GM21723 (cell line): Measurements from ENCODE around the gene MYRF.

ENCODE experiments used
- ATAC-seq: cut with Tn5 transposase; IDR thresholded peaks from one replicate; pipeline ENCODE4 v1.9.1; 2021; ENCODE audit warnings: mild to moderate bottlenecking, moderate library complexity; ENCODE audit not compliant: unreplicated experiment

The MYRF gene

DNA sequence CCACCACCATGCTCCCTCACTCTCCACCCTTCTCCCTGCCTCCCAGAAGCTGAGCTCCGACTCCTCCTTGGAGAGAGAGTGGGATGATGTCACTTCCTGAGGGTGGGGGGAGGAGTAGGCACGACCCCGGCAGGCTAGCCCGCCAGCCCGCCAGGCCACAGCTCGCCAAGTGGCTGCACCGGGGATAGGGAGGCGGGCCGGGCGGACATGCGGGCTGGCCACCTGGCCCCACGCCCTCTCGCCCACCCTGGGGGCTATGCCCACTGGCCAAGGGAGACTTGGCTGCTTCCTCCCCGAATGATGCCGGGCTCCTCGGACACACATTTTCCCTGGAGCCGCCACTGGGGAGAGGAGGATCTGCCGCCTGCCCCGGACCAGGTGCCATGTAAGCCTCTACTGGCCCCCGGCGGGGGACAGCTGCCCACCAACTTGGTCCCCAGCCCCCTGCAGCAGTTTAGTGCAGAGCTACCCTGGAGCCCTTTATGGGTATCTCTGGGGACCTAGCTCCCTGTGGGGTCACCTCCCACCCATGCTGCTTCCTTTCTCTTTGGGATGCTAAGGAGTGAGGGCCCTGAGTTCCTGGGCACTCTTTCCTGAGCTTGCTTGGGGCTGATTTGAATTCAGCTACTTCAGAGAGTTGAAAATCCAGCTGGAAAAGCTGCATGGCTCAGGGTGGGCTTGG lies 33.7 kb upstream of the MYRF start:
- no peak for ATAC-seq

- ATAC-seq = no peak
These were observed 32.5 kb upstream of the MYRF start for GRCh38 chr11:61719978-61720377.

DNA sequence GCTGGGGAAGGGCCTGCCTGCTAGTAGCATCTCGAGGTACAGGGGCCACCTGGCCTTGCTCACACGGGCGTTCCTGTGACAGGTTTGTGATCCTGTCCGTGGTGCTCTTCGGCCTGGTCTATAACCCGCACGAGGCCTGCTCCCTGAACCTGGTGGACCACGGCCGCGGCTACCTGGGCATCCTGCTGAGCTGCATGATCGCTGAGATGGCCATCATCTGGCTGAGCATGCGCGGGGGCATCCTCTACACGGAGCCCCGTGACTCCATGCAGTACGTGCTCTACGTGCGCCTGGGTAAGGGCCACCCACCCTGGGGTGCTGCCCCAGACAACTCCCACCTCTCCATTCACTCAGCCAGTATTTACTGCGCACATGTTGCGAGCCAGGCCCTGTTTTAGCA lies 31.8 kb upstream of the MYRF start:
- ATAC-seq = no peak

DNA sequence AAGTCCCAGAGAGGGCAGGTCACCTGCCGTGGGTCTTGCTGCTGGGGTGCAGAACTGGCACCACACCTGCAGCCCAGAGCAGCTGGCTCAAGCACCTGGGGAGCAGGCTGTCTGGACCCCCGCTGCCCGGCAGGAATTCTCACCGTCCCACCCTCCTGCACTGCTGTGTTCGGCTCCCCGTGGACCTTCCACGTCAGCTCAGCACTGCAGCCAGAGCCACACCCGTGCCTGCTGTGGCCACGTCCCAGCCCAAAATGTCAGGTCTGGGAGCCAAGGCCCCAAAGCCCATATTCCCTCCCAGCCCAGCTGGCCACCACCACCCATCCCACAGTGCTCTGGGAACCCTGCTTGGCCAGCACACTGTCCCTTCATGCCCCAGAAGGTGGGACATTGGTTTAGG lies 28.0 kb upstream of the MYRF start:
- no peak for ATAC-seq

- ATAC-seq = no peak
These were observed 26.6 kb upstream of the MYRF start for GRCh38 chr11:61725781-61726231.

GRCh38 chr11:61726775-61727174 lies 25.7 kb upstream of the MYRF start:
- no peak for ATAC-seq

- ATAC-seq = no peak
These were observed 25.0 kb upstream of the MYRF start for GRCh38 chr11:61727401-61727811.

GRCh38 chr11:61728066-61728939 lies 24.1 kb upstream of the MYRF start:
- no peak for ATAC-seq

- no peak for ATAC-seq
These were observed 23.6 kb upstream of the MYRF start for GRCh38 chr11:61728940-61729219.

DNA sequence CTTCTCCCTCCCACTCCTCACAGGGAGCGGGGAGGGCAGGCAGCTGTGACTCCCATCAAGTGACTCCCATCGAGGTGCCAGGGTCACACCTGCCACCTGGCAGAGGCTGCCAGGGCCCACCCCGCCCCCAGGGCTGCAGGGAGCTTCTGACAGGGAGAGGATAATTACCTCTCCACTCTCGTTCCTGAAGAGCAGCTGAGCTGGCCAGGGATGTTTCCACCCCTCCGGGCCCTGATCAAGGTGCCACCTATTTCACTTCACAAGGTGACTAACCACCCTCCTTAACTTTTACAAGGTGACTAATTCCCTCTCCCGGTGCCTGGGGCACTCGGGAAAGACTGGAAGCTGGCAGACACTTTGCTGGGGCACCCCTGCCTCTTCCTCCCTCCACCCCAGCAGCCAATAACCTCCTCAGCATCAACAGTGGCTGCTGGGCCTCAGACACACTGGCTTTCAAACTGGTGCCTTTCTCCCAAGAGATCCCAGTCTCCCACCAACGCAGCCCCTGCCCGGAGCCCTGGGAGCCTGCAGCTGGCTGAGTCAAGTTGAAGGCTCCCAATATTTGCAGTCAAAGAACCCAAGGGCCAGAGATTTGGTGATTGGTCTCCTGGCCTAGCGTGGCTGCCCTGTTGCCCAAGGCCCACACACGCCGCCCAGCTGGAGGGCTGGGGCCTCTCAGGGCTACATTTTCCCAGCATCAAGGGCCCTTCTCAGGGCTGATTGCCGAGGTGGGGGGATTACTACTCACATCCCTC lies 22.0 kb upstream of the MYRF start:
- ATAC-seq = no peak

DNA sequence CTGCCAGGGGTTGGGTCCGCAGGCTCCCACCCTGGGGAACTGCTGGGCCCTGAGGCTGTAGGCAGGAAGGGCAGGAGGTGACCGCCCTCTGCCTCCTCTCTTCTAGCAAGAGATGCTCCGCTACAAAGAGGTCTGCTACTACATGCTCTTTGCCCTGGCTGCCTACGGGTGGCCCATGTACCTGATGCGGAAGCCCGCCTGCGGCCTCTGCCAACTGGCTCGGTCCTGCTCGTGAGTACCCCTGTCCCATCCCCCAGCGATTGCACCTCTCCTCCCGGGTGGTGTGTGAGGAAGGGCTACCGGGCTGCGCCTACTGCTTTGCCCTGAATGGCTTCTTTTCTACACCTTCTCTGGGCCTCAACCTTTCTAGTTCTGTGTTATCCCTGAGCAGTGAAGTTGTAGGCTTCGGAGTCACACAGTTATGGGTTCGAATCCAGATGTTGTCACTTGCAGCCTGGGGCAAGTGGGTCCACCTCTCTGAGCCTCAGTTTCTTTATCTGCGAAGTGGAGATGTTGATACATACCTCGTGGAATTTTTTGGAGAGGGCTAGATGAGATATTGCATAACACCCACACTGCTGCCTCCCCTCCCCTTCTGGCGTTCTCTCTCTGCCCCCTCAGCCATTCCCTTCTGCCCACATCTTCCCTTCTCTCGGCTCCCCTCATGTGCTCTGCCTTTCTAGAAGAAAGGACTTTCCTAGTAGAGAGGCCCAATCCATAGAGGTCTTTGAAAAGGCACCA lies 21.1 kb upstream of the MYRF start:
- no peak for ATAC-seq

- ATAC-seq = no peak
These were observed 20.3 kb upstream of the MYRF start for GRCh38 chr11:61731952-61732675.

- no peak for ATAC-seq
These were observed 19.7 kb upstream of the MYRF start for GRCh38 chr11:61732705-61733104.

DNA sequence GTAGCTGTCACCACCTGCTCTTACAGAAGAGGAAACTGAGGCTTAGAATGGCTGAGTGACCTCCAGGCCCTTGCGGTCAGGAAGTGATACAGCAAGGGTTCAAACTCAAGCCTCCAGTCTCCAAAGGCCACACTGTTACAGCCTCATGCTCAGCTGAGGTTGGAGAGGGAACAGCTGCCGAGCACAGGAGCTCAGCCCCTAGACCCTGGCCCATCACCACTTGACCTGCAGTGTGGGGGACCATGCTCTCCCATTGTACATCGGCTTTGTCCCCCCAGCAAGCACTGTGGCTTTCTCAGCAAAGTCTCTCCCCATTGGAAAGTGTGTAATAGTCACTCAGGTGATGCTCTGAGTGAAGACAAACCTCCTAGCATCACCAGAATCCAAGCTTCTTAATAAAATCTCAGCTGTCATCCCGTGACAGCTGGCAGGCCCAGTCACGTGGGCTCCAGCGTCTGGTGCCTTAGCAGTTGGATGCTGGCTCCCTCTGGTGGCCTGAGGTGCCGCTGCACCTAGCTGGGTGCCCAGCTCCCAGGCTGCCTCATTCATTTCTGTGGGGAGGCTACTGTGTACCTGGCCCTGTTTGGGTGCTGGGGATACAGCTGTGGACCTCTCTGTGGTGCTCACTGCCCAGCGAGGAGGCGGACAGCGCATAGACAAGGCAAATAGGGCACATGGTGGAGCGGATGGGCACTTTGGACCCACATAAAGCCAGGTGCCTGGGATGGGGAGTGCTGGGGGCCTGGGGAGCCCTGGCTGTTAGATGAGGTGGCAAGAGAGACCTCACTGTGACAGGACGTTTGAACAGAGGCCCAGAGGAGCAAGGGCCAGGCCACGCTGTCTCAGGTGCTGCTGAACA lies 19.1 kb upstream of the MYRF start:
- peak; percentile 79 for ATAC-seq

GRCh38 chr11:61734767-61735166 lies 17.7 kb upstream of the MYRF start:
- ATAC-seq = no peak

- ATAC-seq = no peak
These were observed 17.0 kb upstream of the MYRF start for GRCh38 chr11:61735391-61735790.

GRCh38 chr11:61736310-61736709 lies 16.1 kb upstream of the MYRF start:
- no peak for ATAC-seq

DNA sequence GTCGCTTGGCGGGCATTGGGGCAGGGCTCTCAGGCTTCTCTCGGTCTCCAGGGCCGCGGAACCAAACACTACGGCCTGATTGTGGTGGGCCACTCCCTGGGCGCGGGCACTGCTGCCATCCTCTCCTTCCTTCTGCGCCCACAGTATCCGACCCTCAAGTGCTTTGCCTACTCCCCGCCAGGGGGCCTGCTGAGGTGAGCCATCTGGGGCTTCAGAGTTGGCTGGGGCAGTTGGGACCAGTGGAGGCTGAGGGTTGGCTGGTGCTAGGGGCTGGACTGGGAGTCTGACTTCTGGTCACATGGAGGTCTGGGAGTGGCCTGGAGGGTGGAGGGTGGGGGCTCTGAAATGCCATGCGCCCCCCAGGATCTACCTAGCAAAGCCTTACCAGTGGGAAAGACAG lies 15.3 kb upstream of the MYRF start:
- no peak for ATAC-seq

- ATAC-seq = no peak
These were observed 14.6 kb upstream of the MYRF start for GRCh38 chr11:61737636-61738386.
